ENCODE measurements around the gene CDKN2A. TPM values are rescaled to one million over a fixed set of nuclear protein-coding genes. Genes with fewer than 3 reads are reported as not detected.

Gene CDKN2A
- total and polyA plus RNA-seq, 4 donors = 0.23 to 0.76 (median 0.43) TPM

DNA sequence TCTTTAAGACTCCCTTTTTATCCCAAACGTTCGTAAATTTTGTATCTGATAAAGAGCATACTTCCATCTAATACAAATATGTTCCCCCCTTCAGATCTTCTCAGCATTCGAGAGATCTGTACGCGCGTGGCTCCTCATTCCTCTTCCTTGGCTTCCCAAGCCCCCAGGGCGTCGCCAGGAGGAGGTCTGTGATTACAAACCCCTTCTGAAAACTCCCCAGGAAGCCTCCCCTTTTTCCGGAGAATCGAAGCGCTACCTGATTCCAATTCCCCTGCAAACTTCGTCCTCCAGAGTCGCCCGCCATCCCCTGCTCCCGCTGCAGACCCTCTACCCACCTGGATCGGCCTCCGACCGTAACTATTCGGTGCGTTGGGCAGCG lies 19.9 kb downstream of the CDKN2A start:
- no peaks in the 10 kb centered on the region for H3K36me3 ChIP-seq (ENCODE audit: control insufficient read depth in 4 of 4, insufficient read depth in 3 of 4, low read depth in 1 of 4, low read length in 3 of 4)
- H3K9me3 ChIP-seq (ENCODE audit: control insufficient read depth in 4 of 4, low read length in 3 of 4) = peaks cover 0 to 7% (median 0%) of the 10 kb centered on the region in 4 donors
- peaks cover 6 to 15% (median 12%) of the 10 kb centered on the region in 4 donors for H3K4me1 ChIP-seq (ENCODE audit: control insufficient read depth in 4 of 4, insufficient read depth in 4 of 4, low read length in 3 of 4)
- TF ChIP-seq FOXA1 (IDR thresholded peaks at IDR 0.05) (no peak), GABPA (IDR thresholded peaks at IDR 0.05 in 1 of 2, conservative IDR thresholded peaks at IDR 0.05 in 1 of 2) (no peak), FOXA2 (IDR thresholded peaks at IDR 0.05) (no peak), JUND (IDR thresholded peaks at IDR 0.05) (no peak), REST (IDR thresholded peaks at IDR 0.05) (no peak), YY1 (IDR thresholded peaks at IDR 0.05) (no peak), NR2F2 (IDR thresholded peaks at IDR 0.05) (no peak), RAD21 (IDR thresholded peaks at IDR 0.05) (no peak), EGR1 (IDR thresholded peaks at IDR 0.05; ENCODE audit: low read depth in 2 of 2) (no peak), HNF4G (IDR thresholded peaks at IDR 0.05) (no peak), SP1 (IDR thresholded peaks at IDR 0.05) (no peak), RXRA (IDR thresholded peaks at IDR 0.05) (no peak), ATF3 (IDR thresholded peaks at IDR 0.05) (no peak), TAF1 (conservative IDR thresholded peaks at IDR 0.05) (no peak), HNF4A (conservative IDR thresholded peaks at IDR 0.05) (no peak)
- TF ChIP-seq, protein P1, sequence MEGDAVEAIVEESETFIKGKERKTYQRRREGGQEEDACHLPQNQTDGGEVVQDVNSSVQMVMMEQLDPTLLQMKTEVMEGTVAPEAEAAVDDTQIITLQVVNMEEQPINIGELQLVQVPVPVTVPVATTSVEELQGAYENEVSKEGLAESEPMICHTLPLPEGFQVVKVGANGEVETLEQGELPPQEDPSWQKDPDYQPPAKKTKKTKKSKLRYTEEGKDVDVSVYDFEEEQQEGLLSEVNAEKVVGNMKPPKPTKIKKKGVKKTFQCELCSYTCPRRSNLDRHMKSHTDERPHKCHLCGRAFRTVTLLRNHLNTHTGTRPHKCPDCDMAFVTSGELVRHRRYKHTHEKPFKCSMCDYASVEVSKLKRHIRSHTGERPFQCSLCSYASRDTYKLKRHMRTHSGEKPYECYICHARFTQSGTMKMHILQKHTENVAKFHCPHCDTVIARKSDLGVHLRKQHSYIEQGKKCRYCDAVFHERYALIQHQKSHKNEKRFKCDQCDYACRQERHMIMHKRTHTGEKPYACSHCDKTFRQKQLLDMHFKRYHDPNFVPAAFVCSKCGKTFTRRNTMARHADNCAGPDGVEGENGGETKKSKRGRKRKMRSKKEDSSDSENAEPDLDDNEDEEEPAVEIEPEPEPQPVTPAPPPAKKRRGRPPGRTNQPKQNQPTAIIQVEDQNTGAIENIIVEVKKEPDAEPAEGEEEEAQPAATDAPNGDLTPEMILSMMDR (IDR thresholded peaks at IDR 0.05; ENCODE audit: low read depth, low read length, missing input control) = no peak
- TF ChIP-seq, protein P2, sequence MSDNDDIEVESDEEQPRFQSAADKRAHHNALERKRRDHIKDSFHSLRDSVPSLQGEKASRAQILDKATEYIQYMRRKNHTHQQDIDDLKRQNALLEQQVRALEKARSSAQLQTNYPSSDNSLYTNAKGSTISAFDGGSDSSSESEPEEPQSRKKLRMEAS (IDR thresholded peaks at IDR 0.05) = no peak
- TF ChIP-seq, protein P3, sequence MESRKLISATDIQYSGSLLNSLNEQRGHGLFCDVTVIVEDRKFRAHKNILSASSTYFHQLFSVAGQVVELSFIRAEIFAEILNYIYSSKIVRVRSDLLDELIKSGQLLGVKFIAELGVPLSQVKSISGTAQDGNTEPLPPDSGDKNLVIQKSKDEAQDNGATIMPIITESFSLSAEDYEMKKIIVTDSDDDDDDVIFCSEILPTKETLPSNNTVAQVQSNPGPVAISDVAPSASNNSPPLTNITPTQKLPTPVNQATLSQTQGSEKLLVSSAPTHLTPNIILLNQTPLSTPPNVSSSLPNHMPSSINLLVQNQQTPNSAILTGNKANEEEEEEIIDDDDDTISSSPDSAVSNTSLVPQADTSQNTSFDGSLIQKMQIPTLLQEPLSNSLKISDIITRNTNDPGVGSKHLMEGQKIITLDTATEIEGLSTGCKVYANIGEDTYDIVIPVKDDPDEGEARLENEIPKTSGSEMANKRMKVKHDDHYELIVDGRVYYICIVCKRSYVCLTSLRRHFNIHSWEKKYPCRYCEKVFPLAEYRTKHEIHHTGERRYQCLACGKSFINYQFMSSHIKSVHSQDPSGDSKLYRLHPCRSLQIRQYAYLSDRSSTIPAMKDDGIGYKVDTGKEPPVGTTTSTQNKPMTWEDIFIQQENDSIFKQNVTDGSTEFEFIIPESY (IDR thresholded peaks at IDR 0.05) = no peak
- H3K27ac ChIP-seq (ENCODE audit: low read depth in 1 of 2, low read length in 2 of 2) = no peak overlapping the region
- WGBS = 6% methylated on average over 21 of the region's 21 CpGs
- H3K27me3 ChIP-seq (ENCODE audit: control insufficient read depth in 4 of 4, insufficient read depth in 4 of 4, low read length in 3 of 4) = peaks cover 3 to 42% (median 24%) of the 10 kb centered on the region in 4 donors
- H3K4me3 ChIP-seq (ENCODE audit: low read depth in 1 of 3, low read length in 3 of 3) = peak overlapping the region in 2 of 3 donors; percentile 46 to 53
- H3K9ac ChIP-seq (ENCODE audit: low read depth in 1 of 2, low read length in 2 of 2) = no peak overlapping the region
- DNase-seq (ENCODE audit: low spot score) = no peak
